HG03045 (cell line): ENCODE data around the gene SORBS1.

ENCODE experiments used
- ATAC-seq: cut with Tn5 transposase; IDR thresholded peaks from one replicate; pipeline ENCODE4 v1.9.1; 2021; ENCODE audit warnings: mild to moderate bottlenecking, moderate library complexity; ENCODE audit not compliant: unreplicated experiment

The SORBS1 gene

DNA sequence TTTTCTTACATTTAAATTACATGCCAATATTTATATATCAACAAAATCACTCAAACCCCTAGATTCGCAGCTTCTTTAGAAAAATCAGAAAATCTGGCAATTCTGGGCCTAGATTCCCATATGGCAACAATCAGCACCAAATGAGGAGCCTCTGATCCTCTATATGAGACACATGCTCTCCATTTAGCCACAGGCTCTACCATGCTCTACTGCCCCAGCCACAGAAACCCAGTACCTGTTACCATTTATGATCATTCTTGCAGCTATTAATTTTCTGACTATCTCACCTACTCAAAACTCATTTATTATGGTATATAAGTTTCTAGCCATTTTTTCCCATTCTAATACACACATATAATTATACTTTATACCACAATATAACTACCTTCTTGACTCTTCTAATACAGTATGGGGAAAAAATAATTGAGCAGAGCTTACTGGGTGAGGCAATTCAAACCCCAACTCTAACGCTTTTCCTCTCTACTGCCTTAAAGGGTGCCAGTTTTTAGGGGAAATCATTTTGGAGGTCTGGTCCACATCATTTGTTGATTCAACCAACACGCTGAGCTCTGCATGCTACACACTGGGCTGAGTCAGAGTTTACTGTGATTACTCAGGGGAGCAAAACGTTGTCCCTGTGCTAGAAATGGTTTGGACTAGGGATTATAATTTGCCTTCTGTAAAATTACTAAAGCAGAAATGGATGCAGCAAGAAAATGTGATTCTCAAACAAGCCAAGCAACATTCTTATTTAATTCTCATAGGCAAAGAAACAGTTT is 281.9 kb downstream of the SORBS1 start:
- peak; percentile 44 for ATAC-seq

DNA sequence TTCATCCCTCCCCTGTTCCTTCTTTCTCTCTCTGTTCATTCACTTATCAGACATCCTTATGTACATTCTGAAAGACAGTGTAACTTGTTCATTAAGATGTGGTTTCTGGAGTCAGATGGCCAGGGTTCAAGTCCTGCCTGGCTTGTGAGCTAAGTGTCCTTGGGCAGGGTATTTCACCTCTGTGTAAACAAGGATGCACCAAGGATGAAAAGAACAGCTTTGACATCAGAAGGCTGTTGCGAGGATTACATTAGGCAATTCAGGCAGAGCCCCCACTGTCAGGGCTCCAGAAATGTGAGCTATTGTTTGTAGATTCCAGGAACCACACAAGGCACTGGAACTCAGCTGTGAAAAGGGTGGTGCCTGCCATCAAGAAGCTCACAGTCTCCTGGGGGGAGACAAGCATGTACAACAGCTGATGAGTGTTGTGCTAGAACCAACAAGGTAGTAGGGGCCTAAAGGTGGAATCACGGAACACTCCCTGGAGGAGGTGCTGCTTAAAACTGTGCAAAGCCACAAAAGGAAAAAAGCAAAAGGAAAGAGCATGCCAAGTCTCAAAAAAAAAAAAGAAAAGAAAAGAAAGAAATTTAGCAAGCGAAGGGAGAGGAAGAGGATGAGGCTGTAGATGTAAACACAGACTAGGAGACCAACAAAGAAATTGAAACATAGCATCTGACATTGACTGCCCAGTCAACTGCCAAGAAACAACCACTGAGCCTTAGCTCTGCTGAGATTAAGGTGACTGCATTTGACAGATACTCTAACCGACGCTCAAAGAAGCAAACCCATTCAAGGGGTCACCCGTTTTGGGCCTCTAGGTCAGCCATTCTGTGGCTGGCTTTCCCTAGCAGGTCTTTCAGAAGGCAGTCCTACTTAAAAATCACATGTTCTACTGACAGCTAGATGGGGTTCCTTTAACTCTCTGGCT is 282.8 kb downstream of the SORBS1 start:
- ATAC-seq = no peak

DNA sequence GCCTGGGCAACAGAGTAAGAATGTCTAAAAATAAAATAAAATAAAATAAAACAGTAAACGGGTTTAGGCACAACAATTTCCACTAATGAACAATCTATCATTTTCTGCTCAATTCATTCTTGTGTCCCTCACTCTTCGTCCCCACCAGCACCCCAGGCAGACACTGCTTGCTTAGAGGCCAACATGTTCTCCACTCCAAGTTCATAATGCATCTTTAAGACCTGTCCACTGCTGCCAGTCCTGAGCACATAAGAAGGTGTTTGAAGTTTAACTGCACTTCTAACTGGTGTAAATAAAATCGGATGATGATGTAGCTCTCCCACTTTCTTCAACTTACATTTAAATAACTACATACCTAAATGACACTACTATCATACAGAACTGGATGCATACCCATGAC is 283.6 kb downstream of the SORBS1 start:
- no peak for ATAC-seq

DNA sequence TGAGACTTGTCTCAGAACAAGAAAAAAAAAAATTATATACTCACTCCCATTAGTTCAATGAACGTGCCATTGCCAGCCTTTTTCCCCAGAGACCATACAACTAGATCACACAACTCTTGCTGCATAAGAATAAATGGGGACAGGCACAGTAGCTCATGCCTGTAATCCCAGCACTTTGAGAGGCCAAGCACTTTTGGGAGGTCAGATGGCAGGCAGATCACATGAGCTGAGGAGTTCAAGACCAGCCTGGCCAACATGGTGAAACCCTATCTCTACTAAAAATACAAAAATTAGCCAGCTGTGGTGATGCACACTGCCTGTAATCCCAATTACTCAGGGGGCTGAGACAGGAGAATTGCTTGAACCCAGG is 284.0 kb downstream of the SORBS1 start:
- no peak for ATAC-seq

DNA sequence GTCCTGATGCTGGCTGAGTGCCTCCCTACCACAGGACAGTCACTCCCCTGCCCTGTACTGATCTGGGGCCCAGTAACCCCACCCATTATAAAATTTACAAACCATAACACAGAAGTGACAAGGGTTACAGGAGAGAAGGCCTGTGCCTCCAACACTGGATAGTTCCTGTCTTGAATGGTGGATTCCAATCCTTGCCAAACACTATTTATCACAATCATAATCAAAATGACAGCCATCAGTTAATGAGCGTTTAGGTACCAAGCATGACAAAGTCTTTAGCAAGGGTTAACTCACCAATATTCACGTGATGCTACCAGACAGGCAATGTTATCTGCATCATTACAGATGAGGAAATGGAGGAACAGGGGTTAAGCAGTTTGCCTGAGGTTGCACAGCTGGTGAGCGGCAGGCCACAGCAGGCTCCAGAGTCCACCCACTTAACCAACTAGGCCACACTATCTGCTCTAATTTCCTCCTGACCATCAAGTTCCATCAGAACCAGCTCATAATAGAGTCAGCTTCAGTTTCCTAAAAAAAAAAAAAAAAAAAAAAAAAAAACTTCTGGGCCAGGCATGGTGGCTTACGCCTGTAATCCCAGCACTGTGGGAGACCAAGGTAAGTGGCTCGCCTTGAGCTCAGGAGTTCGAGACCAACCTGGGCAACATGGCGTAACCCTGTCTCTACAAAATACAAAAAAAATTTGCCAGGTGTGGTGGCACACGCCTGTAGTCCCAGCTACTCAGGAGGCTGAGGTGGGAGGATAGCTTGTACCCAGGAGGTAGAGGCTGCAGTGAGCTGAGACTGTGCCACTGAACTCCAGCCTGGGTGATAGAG is 284.6 kb downstream of the SORBS1 start:
- no peak for ATAC-seq

DNA sequence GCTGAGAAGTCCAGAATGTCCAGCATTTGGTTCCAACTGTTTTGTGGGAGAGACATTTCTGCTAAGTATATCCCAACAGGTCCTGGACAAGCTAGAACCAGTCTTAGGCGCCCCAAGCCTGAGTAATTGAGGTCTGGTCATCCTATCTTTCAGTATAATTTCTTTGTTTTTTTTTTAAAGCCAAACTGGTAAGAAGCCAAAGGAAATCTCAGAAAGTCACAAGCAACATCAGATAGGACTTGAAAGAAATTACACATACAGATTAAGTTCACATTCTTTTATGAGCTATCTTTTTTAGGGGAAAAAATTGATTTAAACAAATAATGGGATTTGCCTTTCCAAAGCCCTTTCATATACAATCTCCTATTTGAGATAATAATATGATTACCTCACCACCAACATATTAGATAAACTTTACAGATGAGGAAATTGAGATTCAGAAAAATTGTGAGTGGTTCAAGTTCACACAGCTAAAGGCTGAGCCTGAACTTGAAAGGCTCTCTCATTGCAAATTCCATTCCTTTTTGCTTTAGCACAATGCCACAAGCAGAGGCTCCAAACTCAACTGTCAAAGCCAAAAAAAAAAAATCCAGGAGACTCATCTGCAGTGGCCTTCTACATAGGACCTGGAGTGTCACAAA is 285.3 kb downstream of the SORBS1 start:
- no peak for ATAC-seq

DNA sequence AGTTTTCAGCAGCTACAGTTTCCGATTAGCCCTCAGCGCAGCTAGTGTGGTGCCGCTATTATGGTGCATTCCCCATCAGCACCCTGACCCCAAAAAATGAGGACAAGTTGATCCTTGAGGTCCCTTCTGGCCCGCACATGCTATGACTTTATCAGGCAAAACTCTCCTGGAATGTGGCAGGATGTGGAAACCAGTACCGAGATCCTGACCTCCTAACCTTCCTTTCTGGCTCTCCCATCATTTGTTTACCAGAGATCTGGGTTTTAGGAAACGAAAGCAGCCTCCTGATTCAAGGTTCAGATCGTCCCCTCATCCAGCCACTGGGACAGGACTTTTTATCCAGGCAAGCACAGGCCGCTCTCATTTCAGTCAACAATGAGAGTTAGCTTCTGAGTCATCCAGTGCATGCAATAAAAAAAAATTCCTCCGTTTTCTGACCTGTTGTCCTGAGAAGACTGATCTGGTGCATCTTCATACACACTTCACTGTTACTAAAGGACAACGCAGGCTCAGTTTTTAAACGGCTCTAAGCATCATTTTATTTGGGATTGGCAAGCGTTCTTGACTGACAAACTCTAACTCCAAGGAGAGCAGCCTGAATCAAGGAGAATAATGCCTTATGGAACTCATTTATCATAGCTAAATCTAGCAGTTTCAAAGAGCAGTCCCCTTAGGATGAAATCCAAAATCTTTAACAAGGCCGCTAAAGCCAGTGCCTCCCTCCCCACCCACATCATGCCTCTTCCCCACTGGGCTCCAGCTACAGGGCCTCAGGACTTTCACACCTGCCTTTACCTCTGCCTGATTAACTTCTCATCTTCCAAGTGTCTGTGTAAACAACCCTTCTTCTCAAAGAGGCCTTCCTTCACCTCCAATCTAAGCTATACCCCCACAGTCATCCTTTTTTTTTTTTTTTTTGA is 287.5 kb downstream of the SORBS1 start:
- ATAC-seq = no peak

DNA sequence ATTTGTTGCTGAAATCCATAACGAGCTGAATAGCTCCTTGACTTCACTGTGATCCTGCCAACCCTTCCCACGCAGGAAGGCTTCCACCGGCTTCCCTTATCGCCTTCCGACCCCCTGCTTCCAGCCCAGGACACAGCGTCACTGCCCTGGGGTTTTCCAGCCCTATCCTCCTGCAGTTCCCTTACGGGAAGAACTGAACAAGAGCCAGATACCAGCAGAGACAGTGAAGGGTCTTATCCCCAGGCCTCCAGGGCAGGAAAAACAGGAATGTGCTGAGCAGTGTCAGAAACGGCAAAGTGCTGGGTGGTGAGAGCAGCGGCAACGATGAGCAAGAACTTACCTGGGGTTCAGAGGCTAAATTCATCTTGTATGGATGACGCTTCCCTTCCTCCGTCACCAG is 292.7 kb downstream of the SORBS1 start:
- ATAC-seq = no peak

DNA sequence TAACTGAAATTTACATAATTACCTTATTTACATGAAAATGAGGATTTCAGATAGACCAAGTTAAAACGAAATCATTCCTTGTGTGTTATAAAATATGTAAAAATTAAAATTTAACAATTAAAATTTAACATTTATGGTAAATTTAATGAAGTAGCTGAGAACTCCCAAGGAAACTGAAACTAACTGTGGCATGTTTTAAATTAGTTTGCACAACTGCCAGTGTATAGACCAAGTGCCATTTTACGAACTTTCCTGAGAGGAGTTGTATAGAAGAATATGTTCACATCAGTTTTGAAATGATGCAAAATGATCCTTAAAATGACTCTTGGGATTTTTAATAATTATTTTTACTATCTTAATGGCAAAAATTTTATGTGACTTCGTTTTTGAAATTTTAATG is 293.9 kb downstream of the SORBS1 start:
- no peak for ATAC-seq

DNA sequence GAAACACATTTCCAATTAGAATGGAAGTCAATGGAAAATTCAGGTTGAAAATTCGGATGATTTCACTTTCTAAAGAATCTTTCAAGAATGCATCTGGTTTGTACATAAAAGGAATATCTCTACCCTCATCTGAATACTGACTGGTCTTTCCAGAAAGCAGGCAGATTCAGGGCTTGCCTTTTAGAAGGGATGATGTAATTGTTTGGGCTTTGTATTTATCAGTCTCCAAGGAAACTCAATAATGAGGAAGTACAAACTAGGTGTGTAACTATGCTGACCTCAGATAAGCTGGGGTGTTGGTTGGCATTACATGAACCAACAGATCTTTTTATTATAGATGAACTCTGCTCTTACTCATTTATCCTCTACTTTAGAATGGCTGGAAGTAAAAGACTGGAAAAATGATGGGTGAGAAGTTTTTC is 294.5 kb downstream of the SORBS1 start:
- ATAC-seq = peak; percentile 76

DNA sequence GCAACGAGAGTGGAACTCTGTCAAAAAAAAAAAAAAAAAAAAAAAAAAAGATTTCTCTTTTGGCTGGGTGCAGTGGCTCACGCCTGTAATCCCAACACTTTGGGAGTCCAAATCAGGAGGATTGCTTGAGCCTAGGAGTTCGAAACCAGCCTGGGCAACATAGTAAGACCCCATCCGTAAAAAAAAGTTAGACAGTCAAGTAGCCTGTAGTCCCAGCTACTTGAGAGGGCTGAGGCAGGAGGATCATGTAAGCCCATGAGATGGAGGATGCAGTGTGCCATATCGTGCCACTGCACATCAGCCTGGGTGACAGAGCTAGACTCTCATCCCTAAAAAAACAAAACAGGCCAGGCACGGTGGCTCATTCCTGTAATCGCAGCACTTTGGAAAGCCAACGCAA is 295.6 kb downstream of the SORBS1 start:
- no peak for ATAC-seq

DNA sequence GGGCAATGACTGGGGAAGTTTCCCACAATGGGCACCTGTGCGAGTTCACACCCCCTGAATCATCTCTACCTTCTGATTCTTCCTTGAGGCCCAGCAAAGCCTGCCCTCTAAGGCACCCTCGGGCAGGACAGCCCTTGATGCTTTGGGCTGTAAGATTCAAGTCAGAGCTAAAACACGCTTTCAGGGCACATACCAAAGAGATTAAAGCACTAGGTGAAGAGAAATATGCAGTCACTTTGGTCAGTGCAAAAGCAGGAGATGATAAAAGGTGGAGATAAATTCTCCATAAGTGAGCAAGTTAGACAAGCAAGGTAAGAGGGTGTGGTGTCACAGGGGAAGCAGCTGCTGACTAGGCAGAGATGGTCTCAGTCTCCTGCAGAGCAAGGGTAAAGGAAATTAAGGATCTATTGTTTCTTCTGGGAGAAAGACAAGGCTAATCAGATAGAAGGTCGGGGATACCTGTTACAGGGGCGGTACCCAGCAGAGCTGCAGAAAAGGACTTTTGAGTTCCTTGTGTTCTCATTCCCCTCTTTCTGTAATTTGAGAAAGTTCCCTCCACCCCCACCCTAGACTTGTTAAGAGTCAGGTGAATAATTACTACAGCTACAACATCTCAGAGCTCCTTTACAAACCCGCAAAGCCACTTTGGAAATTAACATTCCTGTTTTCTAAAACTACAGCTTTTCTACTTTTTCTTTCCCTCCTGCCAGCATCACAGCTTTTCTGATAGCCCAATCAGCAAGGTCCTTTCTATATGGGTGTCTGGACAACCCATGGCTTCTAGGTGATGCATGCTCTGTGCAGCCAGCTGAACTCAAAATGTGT is 296.7 kb downstream of the SORBS1 start:
- ATAC-seq = no peak

DNA sequence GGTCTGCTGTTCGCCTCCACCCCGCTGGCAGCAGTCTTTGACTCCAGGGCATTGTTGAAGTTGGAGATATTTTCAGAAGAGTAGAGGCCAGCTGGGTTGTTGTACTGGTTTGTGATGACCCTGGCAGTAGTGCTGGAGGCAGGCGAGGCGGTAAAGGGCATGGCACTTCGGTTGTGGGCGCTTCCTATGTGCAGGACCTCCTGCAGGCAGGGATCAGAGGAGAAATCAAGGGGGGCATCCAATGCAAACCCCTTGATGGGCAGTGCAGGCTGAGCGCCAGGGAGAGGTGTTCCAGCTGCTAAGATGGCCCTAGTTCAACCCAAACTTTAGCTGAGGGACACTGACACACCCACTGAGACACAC is 297.3 kb downstream of the SORBS1 start:
- ATAC-seq = no peak

DNA sequence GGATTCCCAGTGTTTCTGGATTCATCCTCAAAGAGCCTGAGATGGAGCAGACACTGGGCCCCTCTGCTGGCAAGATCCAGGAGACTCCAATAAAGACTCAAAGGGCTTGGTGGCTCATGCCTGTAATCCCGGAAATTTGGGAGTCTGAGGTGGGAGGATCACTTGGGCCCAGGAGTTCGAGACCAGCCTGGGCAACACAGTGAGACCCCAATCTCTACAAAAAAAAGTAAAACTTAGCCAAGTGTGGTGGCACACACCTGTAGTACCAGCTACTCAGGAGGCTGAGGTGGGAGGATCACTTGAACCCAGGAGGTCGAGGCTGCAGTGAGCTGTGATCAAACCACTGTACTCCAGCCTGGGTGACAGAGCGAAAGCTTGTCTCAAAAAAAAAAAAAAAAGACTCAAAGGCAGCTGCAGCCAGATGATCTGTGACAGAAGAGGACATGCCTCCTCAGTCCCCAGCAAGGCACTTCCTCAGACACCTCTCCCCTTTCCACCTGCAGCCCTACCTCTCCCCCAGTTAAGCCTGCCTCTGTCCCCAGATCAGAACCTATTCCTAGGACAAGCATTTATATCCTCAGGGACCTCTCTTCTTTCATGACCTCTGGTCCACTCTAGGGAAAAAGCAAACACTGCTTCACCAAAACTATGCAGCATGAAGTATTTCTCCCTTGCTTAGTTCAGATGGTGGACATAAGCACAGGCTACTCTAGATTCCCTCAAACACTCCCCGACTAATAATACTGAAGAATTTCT is 298.2 kb downstream of the SORBS1 start:
- no peak for ATAC-seq

DNA sequence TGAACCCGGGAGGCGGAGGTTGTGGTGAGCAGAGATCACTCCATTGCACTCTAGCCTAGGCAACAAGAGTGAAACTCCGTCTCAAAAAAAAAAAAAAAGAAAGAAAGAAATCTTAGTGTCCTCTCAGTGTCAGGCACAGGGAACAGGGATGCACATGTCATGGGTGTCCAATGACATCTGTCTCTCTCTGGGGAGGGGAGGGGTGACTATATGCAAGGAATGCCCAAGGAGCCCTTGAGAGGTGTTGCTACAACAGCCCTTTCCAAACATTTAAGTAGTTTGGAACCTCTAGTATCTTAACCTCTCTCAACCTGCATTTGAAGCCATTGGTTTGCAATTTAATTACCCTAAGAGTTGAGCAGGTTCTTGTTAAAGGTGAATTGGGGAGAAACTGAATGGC is 299.2 kb downstream of the SORBS1 start:
- no peak for ATAC-seq
